ENCODE data around the gene DNAAF1. TPM values are rescaled to one million over a fixed set of nuclear protein-coding genes. Genes with fewer than 3 reads are reported as not detected.
"Not testable (repeated sequence)": the region's sequence is repeated elsewhere in the genome, so short reads cannot be mapped to it uniquely, and the experiment has no call there.

DNAAF1 gene
- total RNA-seq, 4 donors from 2014 or later: under 0.01 TPM; not detected in 3

- TF ChIP-seq CTCF (IDR thresholded peaks at IDR 0.05): no peak
- TF ChIP-seq POLR2A (IDR thresholded peaks at IDR 0.05): no peak
- H3K9me3 ChIP-seq: no peaks in the 10 kb centered on the region
- H3K27me3 ChIP-seq: no peaks in the 10 kb centered on the region
- WGBS, 2 donors: 20 to 56% methylated on average over 7 to 9 of the region's 10 CpGs
- peaks cover 29 to 67% (median 29%) of the 10 kb centered on the region in 3 donors for H3K4me1 ChIP-seq
- intact Hi-C loops (cut with DNase I): no loop called here
- no peak overlapping the region for H3K4me3 ChIP-seq
- no peak for DNase-seq
- peaks cover 0 to 9% (median 0%) of the 10 kb centered on the region in 3 donors for H3K36me3 ChIP-seq
- H3K27ac ChIP-seq: peak overlapping the region; percentile 5 to 94 (median 91)
Observed at GRCh38 chr16:84198401-84198800, 53.3 kb downstream of the DNAAF1 start.

GRCh38 chr16:84199097-84199496, 54.0 kb downstream of the DNAAF1 start:
- Histone ChIP-seq H3K4me1 (peaks cover 29 to 60% (median 29%) of the 10 kb centered on the region in 3 donors), H3K27ac (peak overlapping the region in 3 of 4 donors; percentile 91 to 94 (median 91)), H3K4me3 (no peak overlapping the region), H3K36me3 (peaks cover 0 to 2% (median 0%) of the 10 kb centered on the region in 3 donors), H3K27me3 (no peaks in the 10 kb centered on the region), H3K9me3 (no peaks in the 10 kb centered on the region)
- TF ChIP-seq CTCF (IDR thresholded peaks at IDR 0.05) (no peak), POLR2A (IDR thresholded peaks at IDR 0.05) (no peak)
- WGBS, 2 donors: 40 to 76% methylated on average over 8 to 10 of the region's 13 CpGs
- intact Hi-C loops (cut with DNase I): no loop called here
- DNase-seq: no peak

- Histone ChIP-seq H3K4me3 (no peak overlapping the region), H3K4me1 (peaks cover 29 to 54% (median 29%) of the 10 kb centered on the region in 3 donors), H3K27ac (peak overlapping the region; percentile 35 to 94 (median 91)), H3K36me3 (no peaks in the 10 kb centered on the region), H3K27me3 (no peaks in the 10 kb centered on the region), H3K9me3 (no peaks in the 10 kb centered on the region)
- no peak for TF ChIP-seq CTCF (IDR thresholded peaks at IDR 0.05)
- TF ChIP-seq POLR2A (IDR thresholded peaks at IDR 0.05): no peak
- WGBS, 2 donors: 27 to 58% methylated on average over 7 to 8 of the region's 10 CpGs
- no peak for DNase-seq
- intact Hi-C loops (cut with DNase I): no loop called here
Observed at GRCh38 chr16:84199861-84200260, 54.8 kb downstream of the DNAAF1 start.

DNA sequence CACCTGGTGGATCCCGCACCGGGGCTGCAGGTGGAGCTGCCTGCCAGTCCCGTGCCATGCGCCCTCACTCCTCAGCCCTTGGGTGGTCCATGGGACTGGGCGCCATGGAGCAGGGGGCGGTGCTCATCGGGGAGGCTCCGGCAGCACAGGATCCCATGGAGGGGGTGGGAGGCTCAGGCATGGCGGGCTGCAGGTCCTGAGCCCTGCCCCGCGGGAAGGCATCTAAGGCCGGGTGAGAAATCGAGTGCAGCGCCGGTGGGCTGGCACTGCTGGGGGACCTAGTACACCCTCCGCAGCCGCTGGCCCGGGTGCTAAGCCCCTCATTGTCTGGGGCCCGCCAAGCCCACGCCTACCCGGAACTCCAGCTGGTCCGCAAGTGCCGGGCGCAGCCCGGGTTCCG, 59.4 kb downstream of the DNAAF1 start:
- 67% methylated on average over 1 of the region's 26 CpGs; no CpG with 5 or more reads in 1 of the 2 donors for WGBS, 2 donors
- intact Hi-C loops (cut with DNase I); H3K27ac ChIP-seq; DNase-seq; H3K36me3 ChIP-seq; H3K4me1 ChIP-seq; H3K4me3 ChIP-seq; H3K9me3 ChIP-seq; H3K27me3 ChIP-seq: not testable (repeated sequence)

- H3K27ac ChIP-seq; H3K4me3 ChIP-seq; DNase-seq; intact Hi-C loops (cut with DNase I); H3K27me3 ChIP-seq; H3K36me3 ChIP-seq; H3K4me1 ChIP-seq; H3K9me3 ChIP-seq: not testable (repeated sequence)
- WGBS, 2 donors: 83 to 84% methylated on average over 2 to 6 of the region's 6 CpGs
Observed at GRCh38 chr16:84205123-84205522, 60.0 kb downstream of the DNAAF1 start.

- intact Hi-C loops (cut with DNase I): no loop called here
- no peaks in the 10 kb centered on the region for H3K36me3 ChIP-seq
- no peak overlapping the region for H3K27ac ChIP-seq
- no peak for TF ChIP-seq POLR2A (IDR thresholded peaks at IDR 0.05)
- no peak for TF ChIP-seq CTCF (IDR thresholded peaks at IDR 0.05)
- H3K4me1 ChIP-seq: no peaks in the 10 kb centered on the region
- no peaks in the 10 kb centered on the region for H3K9me3 ChIP-seq
- no peaks in the 10 kb centered on the region for H3K27me3 ChIP-seq
- no peak for DNase-seq
- 88 to 91% methylated on average over 7 to 11 of the region's 18 CpGs for WGBS, 2 donors
- H3K4me3 ChIP-seq: no peak overlapping the region
Observed at GRCh38 chr16:84205976-84206691, 61.0 kb downstream of the DNAAF1 start.

Measured in esophagus squamous epithelium (tissue), 5 donors.